IMR-90 (cell line): Measurements from ENCODE around the gene EFCAB5. TPM values are rescaled to one million over a fixed set of nuclear protein-coding genes. Genes with fewer than 3 reads are reported as not detected.

ENCODE experiments used
- ATAC-seq: fragments of 200-7000 bp; cut with Tn5 transposase; 2 replicates; pipeline ENCODE4 v1.9.1; 2020; ENCODE audit warnings: low read depth, mild to moderate bottlenecking, moderate library complexity
- Bru-seq: library from RNA; stranded (reverse); fragments of 400-500 nt; gene quantifications from one replicate; lab custom pipeline; 2021; lab: Mats Ljungman, UMichigan
- BruChase-seq, 2 experiments: library from RNA; stranded (reverse); fragments of 400-500 nt; gene quantifications; one replicate each; lab custom pipeline; 2021; lab: Mats Ljungman, UMichigan
- BruUV-seq: library from RNA; stranded (reverse); fragments of 400-500 nt; replicated peaks from 2 replicates; lab custom pipeline; 2021; lab: Mats Ljungman, UMichigan
- CTCF ChIA-PET: fragments of 300-600 bp; formaldehyde crosslinking; extraction: SDS; loops from one replicate; lab custom pipeline; 2021; ENCODE audit warnings: antibody characterized with exemption; lab: Yijun Ruan, JAX
- POLR2A ChIA-PET: fragments of 300-600 bp; sonication (Branson Sonifier 250); formaldehyde crosslinking; loops from one replicate; lab custom pipeline; 2022; ENCODE audit warnings: antibody characterized with exemption; ENCODE audit not compliant: unreplicated experiment; lab: Charles Lee
- DNase-seq: peaks from one replicate; pipeline ENCODE4 v3.0.0; 2013
- H2AFZ ChIP-seq: replicated peaks from 2 replicates; pipeline ENCODE3; 2013; ENCODE audit warnings: low read length, mild to moderate bottlenecking; ENCODE audit not compliant: poor library complexity
- H2AK5ac ChIP-seq: 2 replicates; pipeline ENCODE4 v1.6.1; 2013; ENCODE audit warnings: low read depth, low read length, inconsistent platforms
- H2AK9ac ChIP-seq: replicated peaks from 2 replicates; pipeline ENCODE3; 2013; ENCODE audit warnings: mild to moderate bottlenecking, low read depth, low read length, moderate library complexity; ENCODE audit not compliant: poor library complexity
- H2BK120ac ChIP-seq: 2 replicates; pipeline ENCODE4 v1.6.1; 2013; ENCODE audit warnings: low read depth, low read length, inconsistent platforms
- H2BK15ac ChIP-seq: 3 replicates; pipeline ENCODE4 v1.6.1; 2013; ENCODE audit warnings: low read depth, low read length, inconsistent platforms
- H2BK20ac ChIP-seq: 2 replicates; pipeline ENCODE4 v1.6.1; 2013; ENCODE audit warnings: low read depth, mild to moderate bottlenecking, inconsistent platforms, low read length, moderate library complexity
- H2BK5ac ChIP-seq: 2 replicates; pipeline ENCODE4 v1.6.1; 2013; ENCODE audit warnings: mild to moderate bottlenecking, low read depth, low read length, inconsistent platforms; ENCODE audit not compliant: poor library complexity, severe bottlenecking
- H3K14ac ChIP-seq: replicated peaks from 2 replicates; pipeline ENCODE4 v1.6.1; 2013; ENCODE audit warnings: low read depth, low read length, inconsistent platforms
- H3K18ac ChIP-seq: 2 replicates; pipeline ENCODE4 v1.6.1; 2013; ENCODE audit warnings: low read depth, low read length, control low read depth
- H3K23ac ChIP-seq: 2 replicates; pipeline ENCODE4 v1.6.1; 2013; ENCODE audit warnings: low read depth, low read length, inconsistent platforms
- H3K27ac ChIP-seq: 2 replicates; pipeline ENCODE4 v1.5.1; 2013; ENCODE audit warnings: mild to moderate bottlenecking, control low read depth, low read length; ENCODE audit not compliant: insufficient read depth
- H3K27me3 ChIP-seq: 2 replicates; pipeline ENCODE4 v1.6.1; 2013; ENCODE audit warnings: low read length; ENCODE audit not compliant: control insufficient read depth, insufficient read depth
- H3K36me3 ChIP-seq: 2 replicates; pipeline ENCODE4 v1.6.1; 2013; ENCODE audit warnings: low read length, mixed read lengths; ENCODE audit not compliant: control insufficient read depth, insufficient read depth
- H3K4ac ChIP-seq: 2 replicates; pipeline ENCODE4 v1.6.1; 2013; ENCODE audit warnings: low read depth, low read length, inconsistent platforms
- H3K4me1 ChIP-seq: 2 replicates; pipeline ENCODE4 v1.6.1; 2013; ENCODE audit warnings: low read length, mixed read lengths; ENCODE audit not compliant: control insufficient read depth, insufficient read depth
- H3K4me2 ChIP-seq: 2 replicates; pipeline ENCODE4 v1.6.1; 2013; ENCODE audit warnings: low read depth, mild to moderate bottlenecking, control low read depth, low read length, moderate library complexity
- H3K4me3 ChIP-seq: 2 replicates; pipeline ENCODE4 v1.5.1; 2013; ENCODE audit warnings: low read depth, mild to moderate bottlenecking, control low read depth, low read length, moderate library complexity; ENCODE audit not compliant: insufficient read depth
- H3K56ac ChIP-seq: 2 replicates; pipeline ENCODE4 v1.6.1; 2013; ENCODE audit warnings: low read length, inconsistent platforms; ENCODE audit not compliant: insufficient read depth; ENCODE audit errors: extremely low read depth
- H3K79me1 ChIP-seq, 2 experiments: 2 replicates each; pipeline ENCODE4 v1.6.1; 2013; ENCODE audit warnings: low read length in 2 of 2, inconsistent platforms in 1 of 2, low read depth in 1 of 2
- H3K9ac ChIP-seq: 2 replicates; pipeline ENCODE4 v1.6.1; 2013; ENCODE audit warnings: low read depth, low read length, control low read depth
- H3K9me1 ChIP-seq: 2 replicates; pipeline ENCODE4 v1.6.1; 2013; ENCODE audit warnings: low read length, inconsistent platforms; ENCODE audit not compliant: insufficient read depth
- H3K9me3 ChIP-seq: 2 replicates; pipeline ENCODE4 v1.6.1; 2013; ENCODE audit warnings: low read length; ENCODE audit not compliant: control insufficient read depth, insufficient read depth
- H4K20me1 ChIP-seq: 2 replicates; pipeline ENCODE4 v1.6.1; 2013; ENCODE audit warnings: low read length, inconsistent platforms; ENCODE audit not compliant: insufficient read depth
- H4K5ac ChIP-seq: 2 replicates; pipeline ENCODE4 v1.6.1; 2013; ENCODE audit warnings: mild to moderate bottlenecking, low read depth, low read length, control low read depth
- H4K8ac ChIP-seq, 2 experiments: 2 replicates each; pipeline ENCODE4 v1.6.1; 2013; ENCODE audit warnings: low read depth in 2 of 2, low read length in 2 of 2, control low read depth in 1 of 2, inconsistent platforms in 1 of 2
- H4K91ac ChIP-seq: 2 replicates; pipeline ENCODE4 v1.6.1; 2013; ENCODE audit warnings: low read depth, low read length, inconsistent platforms; ENCODE audit not compliant: insufficient read depth
- FOS ChIP-seq: fragments of 150-350 bp; IDR thresholded peaks from 2 replicates; pipeline ENCODE4 v1.6.1; 2016; ENCODE audit warnings: low read depth, low read length
- NFE2L2 ChIP-seq: fragments of 150-350 bp; IDR thresholded peaks from 2 replicates; pipeline ENCODE4 v1.6.1; 2016; ENCODE audit warnings: low read depth, mild to moderate bottlenecking, low read length
- RCOR1 ChIP-seq: IDR thresholded peaks from 2 replicates; pipeline ENCODE4 v1.6.1; 2012; ENCODE audit warnings: mild to moderate bottlenecking, low read length, improper control_type of control experiment; ENCODE audit not compliant: insufficient replicate concordance
- WGBS, 2 experiments: methylation state at CpG; one replicate each; pipeline versions ENCODE4 v1.1.5 to v1.1.7; 2013; ENCODE audit warnings: missing lambda C conversion rate in 2 of 2; ENCODE audit not compliant: insufficient read length in 1 of 2; ENCODE audit errors: extremely low coverage in 2 of 2; 5-methylcytosine and 5-hydroxymethylcytosine counted together
- dilution Hi-C: fragments of 300-500 bp; cut with HindIII; formaldehyde crosslinking; loops from one replicate; pipeline ENCODE4 v1.14.3; 2018; ENCODE audit warnings: low sequenced_read_pairs; ENCODE audit not compliant: unreplicated experiment
- in situ Hi-C: fragments of 300-500 bp; cut with MboI; formaldehyde crosslinking; loops from 3 replicates; pipeline ENCODE4 v1.14.3; 2019; ENCODE audit warnings: low sequenced_read_pairs, inconsistent platforms, mixed read lengths
- intact Hi-C: fragments of 100-400 bp; cut with micrococcal nuclease; formaldehyde crosslinking; loops from 2 replicates; pipeline ENCODE4 v1.10.0; 2022
- long read RNA-seq: library from polyadenylated mRNA; unstranded; transcript quantifications from one replicate; pipeline ENCODE4 v2.0.0, GENCODE V29; 2021; ENCODE audit not compliant: unreplicated experiment
- polyA plus RNA-seq, 3 experiments: library from polyadenylated mRNA; depleted of rRNA; stranded (reverse); fragments of >200 nt; gene quantifications; 2 replicates each; pipeline ENCODE4 v1.2.3, GENCODE V29; 2012; ENCODE audit warnings: low replicate concordance in 1 of 3
- total RNA-seq: library from RNA; depleted of rRNA; stranded (reverse); fragments of >200 nt; gene quantifications from 2 replicates; pipeline ENCODE4 v1.2.3, GENCODE V29; 2012; rRNA removed

Gene EFCAB5
- under 0.01 TPM in 1 of 2 replicates, not detected in the other for total RNA-seq
- 0.14 TPM in 1 of 2 replicates, not detected in the other for polyA plus RNA-seq (2012; rRNA removed)
- polyA plus RNA-seq (2012; cell fraction: cytosol; rRNA removed): not detected in 2 replicates
- 0.01 and 0.11 TPM in 2 replicates for polyA plus RNA-seq (2012; cell fraction: nucleus; rRNA removed; ENCODE audit: low replicate concordance)
- Bru-seq, nascent RNA: percentile 23 among the genes with signal in this experiment
- percentile 31 among the genes with signal in this experiment for BruChase-seq, experiment 1, labeled RNA remaining after a 6-hour chase
- BruChase-seq, experiment 2, labeled RNA remaining after a 2-hour chase: percentile 29 among the genes with signal in this experiment
- long read RNA-seq, partial matches to known transcripts: 1 of 2 reads
- long read RNA-seq, other reads (novel, unspliced or antisense): 0 of 2 reads

- BruUV-seq: no TSS peak
- ATAC-seq: no peak
- DNase-seq: no peak
- Histone ChIP-seq H3K56ac (no peak within 1 kb of the TSS), H3K4me3 (no peak within 1 kb of the TSS), H3K27ac (no peak within 1 kb of the TSS), H2BK120ac (no peak within 1 kb of the TSS), H3K9me1 (no peaks in the 10 kb centered on the region), H3K4me1 (no peaks in the 10 kb centered on the region), H3K4me2 (no peak within 1 kb of the TSS), H3K18ac (no peak within 1 kb of the TSS), H3K27me3 (no peaks in the 10 kb centered on the region; the same call in 1 of the 2 replicates), H3K36me3 (no peaks in the 10 kb centered on the region), H3K9ac (no peak within 1 kb of the TSS), H2BK5ac (no peak within 1 kb of the TSS), H4K91ac (no peak within 1 kb of the TSS), H2AK5ac (no peak within 1 kb of the TSS), H4K5ac (no peak within 1 kb of the TSS), H3K4ac (no peak within 1 kb of the TSS), H3K79me1 (no peaks in the 10 kb centered on the region), H2BK15ac (no peak within 1 kb of the TSS), H3K23ac (no peak within 1 kb of the TSS), H2AFZ (no peak within 1 kb of the TSS), H3K14ac (no peak within 1 kb of the TSS), H2BK20ac (no peak within 1 kb of the TSS), H2AK9ac (no peak within 1 kb of the TSS), H4K8ac (no peak within 1 kb of the TSS), H3K9me3 (no peaks in the 10 kb centered on the region), H4K20me1 (no peaks in the 10 kb centered on the region)
- dilution Hi-C loops: no loop called here
- in situ Hi-C loops: no loop called here
- CTCF ChIA-PET: interaction anchor here (0.9 to 1.7 kb wide), 2 partner anchors 8 to 10 kb away, joined by 3 to 8 read pairs; partner anchors contain the start of gene SSH2
- TF ChIP-seq RCOR1 (no peak), FOS (no peak), NFE2L2 (no peak)
- WGBS, 2 experiments: no CpG with 5 or more reads among the region's 1 CpG
- POLR2A ChIA-PET: no interaction called here
- intact Hi-C loops: no loop called here
Observed at GRCh38 chr17:29941334-29941733, at the start of gene EFCAB5. Gene EFCAB5 (plus strand): TSS chr17:29941634. CDS start chr17:29941797, 163 bp downstream.
